ENCODE data around the gene DMRT2. TPM values are rescaled to one million over a fixed set of nuclear protein-coding genes. Genes with fewer than 3 reads are reported as not detected.

The DMRT2 gene
- total RNA-seq, 1 donor from 2014 or later = not detected

- no peak overlapping the region for H3K4me3 Mint-ChIP-seq (ENCODE audit: unreplicated experiment)
- H3K27ac Mint-ChIP-seq (ENCODE audit: unreplicated experiment) = no peak overlapping the region
- DNase-seq (ENCODE audit: extremely low spot score, unreplicated experiment) = peak; percentile 15
- H3K27me3 Mint-ChIP-seq (ENCODE audit: unreplicated experiment) = no peaks in the 10 kb centered on the region
- TF ChIP-seq, protein P1, sequence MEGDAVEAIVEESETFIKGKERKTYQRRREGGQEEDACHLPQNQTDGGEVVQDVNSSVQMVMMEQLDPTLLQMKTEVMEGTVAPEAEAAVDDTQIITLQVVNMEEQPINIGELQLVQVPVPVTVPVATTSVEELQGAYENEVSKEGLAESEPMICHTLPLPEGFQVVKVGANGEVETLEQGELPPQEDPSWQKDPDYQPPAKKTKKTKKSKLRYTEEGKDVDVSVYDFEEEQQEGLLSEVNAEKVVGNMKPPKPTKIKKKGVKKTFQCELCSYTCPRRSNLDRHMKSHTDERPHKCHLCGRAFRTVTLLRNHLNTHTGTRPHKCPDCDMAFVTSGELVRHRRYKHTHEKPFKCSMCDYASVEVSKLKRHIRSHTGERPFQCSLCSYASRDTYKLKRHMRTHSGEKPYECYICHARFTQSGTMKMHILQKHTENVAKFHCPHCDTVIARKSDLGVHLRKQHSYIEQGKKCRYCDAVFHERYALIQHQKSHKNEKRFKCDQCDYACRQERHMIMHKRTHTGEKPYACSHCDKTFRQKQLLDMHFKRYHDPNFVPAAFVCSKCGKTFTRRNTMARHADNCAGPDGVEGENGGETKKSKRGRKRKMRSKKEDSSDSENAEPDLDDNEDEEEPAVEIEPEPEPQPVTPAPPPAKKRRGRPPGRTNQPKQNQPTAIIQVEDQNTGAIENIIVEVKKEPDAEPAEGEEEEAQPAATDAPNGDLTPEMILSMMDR (IDR thresholded peaks at IDR 0.05) = no peak
- no peaks in the 10 kb centered on the region for H3K4me1 Mint-ChIP-seq (ENCODE audit: unreplicated experiment)
- H3K9me3 Mint-ChIP-seq (ENCODE audit: unreplicated experiment) = no peaks in the 10 kb centered on the region
- no peaks in the 10 kb centered on the region for H3K36me3 Mint-ChIP-seq (ENCODE audit: unreplicated experiment)
Measured at GRCh38 chr9:1008216-1008615, 41.9 kb upstream of the DMRT2 start.

DNA sequence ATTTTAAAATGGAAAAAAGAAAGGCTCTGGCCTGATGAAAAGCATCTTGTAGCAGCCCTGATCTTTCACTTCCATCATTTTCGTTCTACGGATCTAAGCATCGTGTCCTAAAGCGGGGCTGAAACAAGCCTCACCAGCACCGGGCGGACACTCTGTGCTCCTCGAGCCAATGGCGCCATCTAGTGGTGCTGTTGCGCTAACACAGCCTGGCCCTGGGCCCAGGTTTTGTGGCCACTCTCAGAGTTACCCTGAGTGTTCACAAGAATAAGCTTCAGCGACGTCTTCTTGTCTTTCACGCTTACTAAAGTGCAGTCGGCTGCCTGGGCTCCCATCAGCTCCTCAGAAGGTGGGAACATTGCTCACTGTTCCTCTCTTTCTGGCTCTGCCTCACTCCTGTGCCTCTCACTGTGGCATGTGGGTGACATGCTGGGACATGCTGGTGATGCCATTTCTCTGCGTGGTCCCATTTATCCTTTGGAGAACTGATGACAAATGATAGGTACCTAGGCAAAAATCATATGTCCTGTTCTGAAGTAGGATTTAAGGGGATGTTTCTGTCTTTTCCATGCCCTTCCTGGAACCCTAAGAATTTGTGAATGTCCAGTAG, 41.0 kb upstream of the DMRT2 start:
- peak; percentile 92 for DNase-seq (ENCODE audit: extremely low spot score, unreplicated experiment)
- H3K27me3 Mint-ChIP-seq (ENCODE audit: unreplicated experiment) = no peaks in the 10 kb centered on the region
- TF ChIP-seq, protein P1 (IDR thresholded peaks at IDR 0.05) = peak; percentile 84
- H3K4me1 Mint-ChIP-seq (ENCODE audit: unreplicated experiment) = no peaks in the 10 kb centered on the region
- H3K9me3 Mint-ChIP-seq (ENCODE audit: unreplicated experiment) = no peaks in the 10 kb centered on the region
- H3K4me3 Mint-ChIP-seq (ENCODE audit: unreplicated experiment) = no peak overlapping the region
- H3K36me3 Mint-ChIP-seq (ENCODE audit: unreplicated experiment) = no peaks in the 10 kb centered on the region
- H3K27ac Mint-ChIP-seq (ENCODE audit: unreplicated experiment) = no peak overlapping the region

- TF ChIP-seq, protein P1 (IDR thresholded peaks at IDR 0.05) = no peak
- no peaks in the 10 kb centered on the region for H3K9me3 Mint-ChIP-seq (ENCODE audit: unreplicated experiment)
- H3K27me3 Mint-ChIP-seq (ENCODE audit: unreplicated experiment) = no peaks in the 10 kb centered on the region
- DNase-seq (ENCODE audit: extremely low spot score, unreplicated experiment) = no peak
- no peak overlapping the region for H3K4me3 Mint-ChIP-seq (ENCODE audit: unreplicated experiment)
- no peak overlapping the region for H3K27ac Mint-ChIP-seq (ENCODE audit: unreplicated experiment)
- H3K36me3 Mint-ChIP-seq (ENCODE audit: unreplicated experiment) = no peaks in the 10 kb centered on the region
- no peaks in the 10 kb centered on the region for H3K4me1 Mint-ChIP-seq (ENCODE audit: unreplicated experiment)
Measured at GRCh38 chr9:1013021-1013420, 37.1 kb upstream of the DMRT2 start.

GRCh38 chr9:1014225-1014624, 35.9 kb upstream of the DMRT2 start:
- Mint-ChIP-seq H3K27ac (ENCODE audit: unreplicated experiment) (no peak overlapping the region), H3K27me3 (ENCODE audit: unreplicated experiment) (no peaks in the 10 kb centered on the region), H3K4me3 (ENCODE audit: unreplicated experiment) (no peak overlapping the region), H3K36me3 (ENCODE audit: unreplicated experiment) (no peaks in the 10 kb centered on the region), H3K9me3 (ENCODE audit: unreplicated experiment) (no peaks in the 10 kb centered on the region), H3K4me1 (ENCODE audit: unreplicated experiment) (no peaks in the 10 kb centered on the region)
- TF ChIP-seq, protein P1 (IDR thresholded peaks at IDR 0.05) = no peak
- DNase-seq (ENCODE audit: extremely low spot score, unreplicated experiment) = no peak

- TF ChIP-seq, protein P1 (IDR thresholded peaks at IDR 0.05) = no peak
- Mint-ChIP-seq H3K27me3 (ENCODE audit: unreplicated experiment) (no peaks in the 10 kb centered on the region), H3K4me1 (ENCODE audit: unreplicated experiment) (no peaks in the 10 kb centered on the region), H3K4me3 (ENCODE audit: unreplicated experiment) (no peak overlapping the region), H3K36me3 (ENCODE audit: unreplicated experiment) (no peaks in the 10 kb centered on the region), H3K27ac (ENCODE audit: unreplicated experiment) (no peak overlapping the region), H3K9me3 (ENCODE audit: unreplicated experiment) (no peaks in the 10 kb centered on the region)
- no peak for DNase-seq (ENCODE audit: extremely low spot score, unreplicated experiment)
Measured at GRCh38 chr9:1014640-1015039, 35.5 kb upstream of the DMRT2 start.
